Mucosa of stomach (tissue), 1 donor: Measurements from ENCODE around the gene TMEM135.
"Not testable (repeated sequence)": the region's sequence is repeated elsewhere in the genome, so short reads cannot be mapped to it uniquely, and the experiment has no call there.

Experiments
- H3K27me3 ChIP-seq: one replicate; pipeline ENCODE4 v1.7.0; 2013; ENCODE audit warnings: mild to moderate bottlenecking, low read length; ENCODE audit not compliant: control insufficient read depth, insufficient read depth
- H3K36me3 ChIP-seq: one replicate; pipeline ENCODE4 v1.7.0; 2013; ENCODE audit warnings: low read length; ENCODE audit not compliant: control insufficient read depth, insufficient read depth
- H3K4me1 ChIP-seq: one replicate; pipeline ENCODE4 v1.7.0; 2013; ENCODE audit warnings: mild to moderate bottlenecking, low read length; ENCODE audit not compliant: control insufficient read depth, insufficient read depth
- H3K4me3 ChIP-seq: one replicate; pipeline ENCODE4 v1.7.0; 2013; ENCODE audit warnings: low read length
- H3K9ac ChIP-seq: one replicate; pipeline ENCODE4 v1.7.0; 2013; ENCODE audit warnings: mild to moderate bottlenecking, low read length, moderate library complexity
- H3K9me3 ChIP-seq: one replicate; pipeline ENCODE4 v1.7.0; 2013; ENCODE audit warnings: mild to moderate bottlenecking, low read length, moderate library complexity; ENCODE audit not compliant: control insufficient read depth
- donor health status: Pancreatic carcinoma.

The TMEM135 gene

GRCh38 chr11:87097582-87097981 lies 59.8 kb downstream of the TMEM135 start:
- Histone ChIP-seq H3K27me3 (no peaks in the 10 kb centered on the region), H3K9ac (peak overlapping the region; percentile 13), H3K4me3 (no peak overlapping the region), H3K4me1 (peaks cover 9% of the 10 kb centered on the region), H3K9me3 (no peaks in the 10 kb centered on the region), H3K36me3 (no peaks in the 10 kb centered on the region)

- H3K36me3 ChIP-seq: no peaks in the 10 kb centered on the region
- H3K27me3 ChIP-seq: no peaks in the 10 kb centered on the region
- H3K9me3 ChIP-seq: no peaks in the 10 kb centered on the region
- no peak overlapping the region for H3K4me3 ChIP-seq
- peaks cover 9% of the 10 kb centered on the region for H3K4me1 ChIP-seq
- H3K9ac ChIP-seq: no peak overlapping the region
These were observed 64.3 kb downstream of the TMEM135 start for GRCh38 chr11:87101956-87102580.

- H3K9ac ChIP-seq, H3K4me1 ChIP-seq, H3K36me3 ChIP-seq, H3K27me3 ChIP-seq, H3K4me3 ChIP-seq, H3K9me3 ChIP-seq: not testable (repeated sequence)
These were observed 68.1 kb downstream of the TMEM135 start for GRCh38 chr11:87105826-87106225.

- H3K36me3 ChIP-seq, H3K4me3 ChIP-seq, H3K9ac ChIP-seq, H3K9me3 ChIP-seq, H3K27me3 ChIP-seq, H3K4me1 ChIP-seq: not testable (repeated sequence)
These were observed 69.6 kb downstream of the TMEM135 start for GRCh38 chr11:87107379-87107778.

- H3K9me3 ChIP-seq: no peaks in the 10 kb centered on the region
- H3K27me3 ChIP-seq: no peaks in the 10 kb centered on the region
These were observed 72.9 kb downstream of the TMEM135 start for GRCh38 chr11:87110443-87111131.

GRCh38 chr11:87114093-87114492 lies 76.4 kb downstream of the TMEM135 start:
- Histone ChIP-seq H3K27me3 (no peaks in the 10 kb centered on the region), H3K9ac (no peak overlapping the region), H3K4me1 (no peaks in the 10 kb centered on the region), H3K9me3 (no peaks in the 10 kb centered on the region), H3K36me3 (no peaks in the 10 kb centered on the region), H3K4me3 (no peak overlapping the region)

More at GRCh38 chr11:87110443-87111131, 72.9 kb downstream of the TMEM135 start:
- Histone ChIP-seq H3K9ac (no peak overlapping the region), H3K36me3 (no peaks in the 10 kb centered on the region), H3K4me3 (no peak overlapping the region), H3K4me1 (no peaks in the 10 kb centered on the region)

GRCh38 chr11:87116185-87116584 lies 78.5 kb downstream of the TMEM135 start:
- no peaks in the 10 kb centered on the region for H3K9me3 ChIP-seq
- no peaks in the 10 kb centered on the region for H3K36me3 ChIP-seq
- H3K9ac ChIP-seq: no peak overlapping the region
- H3K4me3 ChIP-seq: no peak overlapping the region
- no peaks in the 10 kb centered on the region for H3K27me3 ChIP-seq
- H3K4me1 ChIP-seq: no peaks in the 10 kb centered on the region

- Histone ChIP-seq H3K4me1 (no peaks in the 10 kb centered on the region), H3K36me3 (no peaks in the 10 kb centered on the region), H3K9me3 (no peaks in the 10 kb centered on the region), H3K27me3 (no peaks in the 10 kb centered on the region), H3K9ac (no peak overlapping the region), H3K4me3 (no peak overlapping the region)
These were observed 83.2 kb downstream of the TMEM135 start for GRCh38 chr11:87120937-87121336.

GRCh38 chr11:87122852-87123251 lies 85.1 kb downstream of the TMEM135 start:
- Histone ChIP-seq H3K4me3 (no peak overlapping the region), H3K27me3 (no peaks in the 10 kb centered on the region), H3K4me1 (peaks cover under 1% of the 10 kb centered on the region), H3K9ac (no peak overlapping the region), H3K36me3 (no peaks in the 10 kb centered on the region), H3K9me3 (no peaks in the 10 kb centered on the region)

GRCh38 chr11:87125257-87125656 lies 87.5 kb downstream of the TMEM135 start:
- Histone ChIP-seq H3K4me1 (peaks cover 4% of the 10 kb centered on the region), H3K9me3 (no peaks in the 10 kb centered on the region), H3K27me3 (no peaks in the 10 kb centered on the region), H3K36me3 (no peaks in the 10 kb centered on the region), H3K4me3 (no peak overlapping the region), H3K9ac (no peak overlapping the region)

- no peak overlapping the region for H3K4me3 ChIP-seq
- H3K9ac ChIP-seq: no peak overlapping the region
- no peaks in the 10 kb centered on the region for H3K9me3 ChIP-seq
- H3K4me1 ChIP-seq: peaks cover 4% of the 10 kb centered on the region
- no peaks in the 10 kb centered on the region for H3K27me3 ChIP-seq
- H3K36me3 ChIP-seq: no peaks in the 10 kb centered on the region
These were observed 89.4 kb downstream of the TMEM135 start for GRCh38 chr11:87127101-87127500.

- no peak overlapping the region for H3K9ac ChIP-seq
- no peaks in the 10 kb centered on the region for H3K27me3 ChIP-seq
- no peak overlapping the region for H3K4me3 ChIP-seq
- H3K9me3 ChIP-seq: no peaks in the 10 kb centered on the region
- H3K36me3 ChIP-seq: no peaks in the 10 kb centered on the region
- peaks cover 4% of the 10 kb centered on the region for H3K4me1 ChIP-seq
These were observed 90.6 kb downstream of the TMEM135 start for GRCh38 chr11:87128372-87128771.
